Thymus (tissue), 11 donors: ENCODE data around the gene TRPT1. TPM values are rescaled to one million over a fixed set of nuclear protein-coding genes. Genes with fewer than 3 reads are reported as not detected.

Experiments used
- DNase-seq, 9 donors: peaks; one replicate each; pipeline ENCODE4 v3.0.0-alpha.2; 2013; ENCODE audit warnings: low spot score in 9 of 9, low read depth in 6 of 9, missing footprints in 1 of 9
- H3K27ac ChIP-seq, 2 donors: one replicate each; pipeline ENCODE4 v1.5.1; 2013; ENCODE audit warnings: control low read depth in 1 of 2, low read depth in 1 of 2, low read length in 1 of 2, mild to moderate bottlenecking in 1 of 2, moderate library complexity in 1 of 2
- H3K27me3 ChIP-seq, 2 donors: one replicate each; pipeline ENCODE4 v1.5.1; 2013; ENCODE audit warnings: low read length in 1 of 2; ENCODE audit not compliant: control insufficient read depth in 2 of 2, insufficient read depth in 1 of 2
- H3K36me3 ChIP-seq, 2 donors: one replicate each; pipeline ENCODE4 v1.5.1; 2013; ENCODE audit warnings: low read length in 1 of 2, mild to moderate bottlenecking in 1 of 2, moderate library complexity in 1 of 2; ENCODE audit not compliant: control insufficient read depth in 2 of 2, insufficient read depth in 2 of 2
- H3K4me1 ChIP-seq, 2 donors: one replicate each; pipeline ENCODE4 v1.5.1; 2013; ENCODE audit warnings: low read length in 2 of 2; ENCODE audit not compliant: control insufficient read depth in 2 of 2, insufficient read depth in 2 of 2
- H3K4me3 ChIP-seq, 2 donors: one replicate each; pipeline ENCODE4 v1.5.1; 2013; ENCODE audit warnings: low read length in 2 of 2, control low read depth in 1 of 2, mild to moderate bottlenecking in 1 of 2
- H3K9me3 ChIP-seq, 2 donors: one replicate each; pipeline ENCODE4 v1.5.1; 2013; ENCODE audit warnings: low read length in 1 of 2, mild to moderate bottlenecking in 1 of 2; ENCODE audit not compliant: control insufficient read depth in 2 of 2, insufficient read depth in 1 of 2
- WGBS: extraction: QIAGEN DNeasy Blood & Tissue Kit; methylation state at CpG from one replicate; pipeline ENCODE4 v1.1.7; 2013; 5-methylcytosine and 5-hydroxymethylcytosine counted together
- polyA plus RNA-seq: library from polyadenylated mRNA; stranded (reverse); fragments of 200-250 nt; gene quantifications from one replicate; pipeline ENCODE4 v1.2.3, GENCODE V29; 2013
- total RNA-seq: library from RNA; stranded (reverse); fragments of 120-200 nt; gene quantifications from one replicate; pipeline ENCODE4 v1.2.4, GENCODE V29; 2013
- donor health status: healthy.

Gene TRPT1
- total and polyA plus RNA-seq, 2 donors, result 45.1 to 66.7 TPM

GRCh38 chr11:64219755-64220154, 6.2 kb downstream of the TRPT1 start:
- 96% methylated on average over 10 of the region's 10 CpGs for WGBS
- Histone ChIP-seq H3K27me3 (no peaks in the 10 kb centered on the region), H3K4me1 (peaks cover 0 to 2% of the 10 kb centered on the region in 2 donors), H3K4me3 (no peak overlapping the region), H3K36me3 (peaks cover 66 to 73% of the 10 kb centered on the region in 2 donors), H3K9me3 (no peaks in the 10 kb centered on the region), H3K27ac (no peak overlapping the region)
- no peak for DNase-seq

GRCh38 chr11:64219354-64219684, 6.7 kb downstream of the TRPT1 start:
- Histone ChIP-seq H3K4me1 (no peaks in the 10 kb centered on the region), H3K36me3 (peaks cover 66 to 74% of the 10 kb centered on the region in 2 donors), H3K27ac (no peak overlapping the region), H3K27me3 (no peaks in the 10 kb centered on the region), H3K9me3 (no peaks in the 10 kb centered on the region), H3K4me3 (no peak overlapping the region)
- DNase-seq, result no peak
- 94% methylated on average over 7 of the region's 7 CpGs for WGBS

- no peaks in the 10 kb centered on the region for H3K27me3 ChIP-seq
- no peak overlapping the region for H3K27ac ChIP-seq
- H3K9me3 ChIP-seq, result no peaks in the 10 kb centered on the region
- no peak overlapping the region for H3K4me3 ChIP-seq
- H3K36me3 ChIP-seq, result peaks cover 66 to 69% of the 10 kb centered on the region in 2 donors
- H3K4me1 ChIP-seq, result no peaks in the 10 kb centered on the region
- DNase-seq, result no peak
- WGBS, result 96% methylated on average over 11 of the region's 11 CpGs
Measured at GRCh38 chr11:64218628-64219353, 7.2 kb downstream of the TRPT1 start.

DNA sequence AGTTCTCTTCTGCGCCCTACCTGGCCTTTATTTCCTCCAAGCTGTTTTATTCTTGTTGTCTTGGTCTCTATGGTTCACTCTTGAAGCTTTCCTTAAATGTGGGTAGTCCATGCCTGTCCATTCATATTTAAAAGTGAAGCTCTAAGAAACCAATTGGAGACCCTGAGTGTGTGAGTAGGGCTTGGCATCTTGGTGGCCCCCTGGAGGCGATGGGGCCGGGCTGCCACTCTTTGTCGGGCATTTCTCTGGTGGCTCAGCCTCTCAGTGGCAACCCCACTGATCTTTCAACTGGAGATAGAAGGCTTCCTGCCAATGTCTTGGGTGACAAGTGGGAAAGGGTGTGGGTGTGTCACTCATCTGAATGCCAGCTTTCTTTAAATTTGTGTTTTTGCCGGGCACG, 9.1 kb downstream of the TRPT1 start:
- H3K4me3 ChIP-seq, result no peak overlapping the region
- 90% methylated on average over 6 of the region's 6 CpGs for WGBS
- H3K4me1 ChIP-seq, result no peaks in the 10 kb centered on the region
- no peak overlapping the region for H3K27ac ChIP-seq
- no peaks in the 10 kb centered on the region for H3K9me3 ChIP-seq
- peaks cover 61 to 62% of the 10 kb centered on the region in 2 donors for H3K36me3 ChIP-seq
- no peak for DNase-seq
- H3K27me3 ChIP-seq, result no peaks in the 10 kb centered on the region

DNA sequence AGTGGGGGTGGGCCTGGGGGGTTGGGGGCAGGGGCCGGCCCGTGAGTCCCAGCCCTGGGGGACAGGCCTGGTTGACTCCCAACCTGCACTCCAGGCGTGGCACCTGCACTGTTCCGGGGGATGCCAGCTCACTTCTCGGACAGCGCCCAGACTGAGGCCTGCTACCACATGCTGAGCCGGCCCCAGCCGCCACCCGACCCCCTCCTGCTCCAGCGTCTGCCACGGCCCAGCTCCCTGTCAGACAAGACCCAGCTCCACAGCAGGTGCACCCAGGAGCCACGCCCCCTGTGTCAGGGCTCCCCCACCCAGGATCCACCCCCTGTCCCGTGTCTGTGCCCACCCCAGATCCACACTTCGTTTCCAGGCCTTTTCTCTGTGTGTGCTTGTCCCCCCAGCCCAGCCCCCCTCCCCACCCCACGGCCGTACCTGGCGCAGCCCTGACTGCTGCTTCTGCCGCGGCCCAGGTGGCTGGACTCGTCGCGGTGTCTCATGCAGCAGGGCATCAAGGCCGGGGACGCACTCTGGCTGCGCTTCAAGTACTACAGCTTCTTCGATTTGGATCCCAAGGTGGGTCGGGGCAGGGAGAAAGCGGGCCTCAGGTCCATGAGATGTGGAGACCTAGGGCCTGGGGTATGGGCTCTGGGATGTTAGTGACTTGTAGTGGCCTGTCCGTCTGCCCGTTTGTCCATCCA, 14.7 kb downstream of the TRPT1 start:
- H3K4me3 ChIP-seq, result no peak overlapping the region
- H3K9me3 ChIP-seq, result peaks cover 0 to 2% of the 10 kb centered on the region in 2 donors
- H3K36me3 ChIP-seq, result peaks cover 47 to 67% of the 10 kb centered on the region in 2 donors
- 95% methylated on average over 30 of the region's 30 CpGs for WGBS
- no peaks in the 10 kb centered on the region for H3K27me3 ChIP-seq
- no peak overlapping the region for H3K27ac ChIP-seq
- peaks cover 5 to 28% of the 10 kb centered on the region in 2 donors for H3K4me1 ChIP-seq
- DNase-seq, result no peak

GRCh38 chr11:64210301-64211020, 15.5 kb downstream of the TRPT1 start:
- Histone ChIP-seq H3K27me3 (no peaks in the 10 kb centered on the region), H3K4me1 (peaks cover 12 to 37% of the 10 kb centered on the region in 2 donors), H3K9me3 (peaks cover 0 to 6% of the 10 kb centered on the region in 2 donors), H3K36me3 (peaks cover 44 to 62% of the 10 kb centered on the region in 2 donors), H3K27ac (no peak overlapping the region), H3K4me3 (no peak overlapping the region)
- no peak for DNase-seq
- 98% methylated on average over 24 of the region's 24 CpGs for WGBS

GRCh38 chr11:64209563-64209843, 16.5 kb downstream of the TRPT1 start:
- peaks cover 38 to 62% of the 10 kb centered on the region in 2 donors for H3K36me3 ChIP-seq
- H3K4me1 ChIP-seq, result peaks cover 12 to 42% of the 10 kb centered on the region in 2 donors
- no peak for DNase-seq
- H3K27me3 ChIP-seq, result no peaks in the 10 kb centered on the region
- H3K4me3 ChIP-seq, result no peak overlapping the region
- H3K9me3 ChIP-seq, result peaks cover 0 to 6% of the 10 kb centered on the region in 2 donors
- no peak overlapping the region for H3K27ac ChIP-seq
- WGBS, result 97% methylated on average over 8 of the region's 8 CpGs

DNA sequence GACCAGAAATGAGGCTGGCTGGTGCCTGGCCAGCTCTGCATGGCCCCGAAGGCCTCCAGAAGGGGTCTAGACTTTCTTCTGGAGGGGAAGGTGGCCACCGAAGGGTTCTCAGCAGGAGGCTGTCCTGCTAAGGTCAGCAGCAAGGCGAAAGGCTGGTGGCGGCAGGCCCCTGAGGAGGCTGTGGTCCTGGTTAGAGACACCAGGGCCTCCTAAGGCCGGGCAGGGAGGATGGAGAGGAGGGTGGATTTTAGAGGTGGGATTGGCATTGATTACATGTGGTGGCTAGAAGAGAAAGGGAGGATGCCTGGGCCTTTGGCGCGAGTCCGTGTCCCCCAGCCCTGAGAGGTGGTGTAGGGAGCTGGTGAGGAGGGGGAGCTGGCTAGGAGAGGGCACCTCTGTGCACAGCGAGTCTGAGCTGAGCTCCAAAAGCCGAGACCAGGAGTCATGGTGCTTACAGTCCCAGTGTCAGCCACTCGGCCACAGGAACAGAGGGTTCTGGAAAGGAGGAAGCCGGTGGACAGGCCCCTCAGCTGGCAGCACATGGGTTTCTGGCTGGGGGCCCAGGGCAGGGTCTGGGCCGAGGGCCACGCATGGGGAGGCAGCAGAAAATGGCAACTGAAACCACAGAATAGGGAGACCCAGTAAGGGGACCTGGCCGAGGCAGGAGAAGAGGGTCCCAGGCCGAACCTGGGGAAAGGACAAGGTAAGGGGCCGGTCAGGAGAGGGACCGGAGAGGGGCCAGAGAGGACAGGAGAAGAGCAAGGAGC, 17.0 kb downstream of the TRPT1 start:
- Histone ChIP-seq H3K4me1 (peaks cover 12 to 46% of the 10 kb centered on the region in 2 donors), H3K27me3 (no peaks in the 10 kb centered on the region), H3K36me3 (peaks cover 41 to 65% of the 10 kb centered on the region in 2 donors), H3K4me3 (peak overlapping the region in 1 of 2 donors; percentile 98), H3K27ac (peak overlapping the region in 1 of 2 donors; percentile 96), H3K9me3 (peaks cover 0 to 6% of the 10 kb centered on the region in 2 donors)
- no peak for DNase-seq
- 95% methylated on average over 18 of the region's 18 CpGs for WGBS
